Superior temporal gyrus (tissue), 1 donor: ENCODE data around the gene LCNL1.
"Not testable (repeated sequence)": the region's sequence is repeated elsewhere in the genome, so short reads cannot be mapped to it uniquely, and the experiment has no call there.

Source experiments
- DNase-seq: peaks from one replicate; pipeline ENCODE4 v3.0.0-alpha.2; 2016; ENCODE audit errors: extremely low spot score

LCNL1 gene

GRCh38 chr9:136994180-136994887, 11.5 kb downstream of the LCNL1 start:
- no peak for DNase-seq

DNA sequence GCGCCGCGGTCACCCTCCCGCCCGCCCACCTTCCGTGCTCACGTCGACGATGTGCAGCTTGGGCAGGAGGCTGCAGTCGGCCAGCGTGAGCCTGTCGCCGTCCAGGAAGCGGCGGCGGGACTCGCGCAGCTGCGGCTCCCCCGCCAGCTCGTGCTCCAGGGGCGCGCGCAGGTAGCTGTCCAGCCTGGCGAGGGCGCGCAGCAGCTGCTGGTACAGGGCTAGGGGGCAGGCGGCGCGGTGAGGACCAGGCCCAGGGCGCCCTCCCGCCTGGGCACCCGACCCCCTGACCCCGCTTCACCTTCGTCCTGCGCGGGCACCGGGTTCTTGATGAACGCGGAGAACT, 12.1 kb downstream of the LCNL1 start:
- DNase-seq = no peak

DNA sequence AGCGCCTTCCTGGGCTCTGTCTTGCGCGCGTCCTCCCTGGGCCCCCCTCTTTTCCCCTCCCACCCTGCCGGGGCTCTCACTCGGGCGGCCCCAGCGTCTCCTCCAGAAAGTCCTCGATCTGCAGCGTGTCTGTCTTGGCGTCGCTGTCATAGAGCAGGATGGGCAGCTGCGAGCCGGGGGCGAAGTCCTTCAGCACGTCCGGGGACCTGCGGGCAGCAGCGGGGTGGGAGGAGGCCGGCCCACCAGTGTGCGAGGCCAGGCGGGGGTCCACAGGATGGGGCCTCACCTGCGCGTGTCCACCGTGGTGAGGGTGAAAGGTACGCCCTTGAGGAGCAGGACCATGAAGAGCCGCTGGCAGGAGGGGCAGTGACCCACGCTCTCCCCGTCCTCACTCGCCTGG, 12.6 kb downstream of the LCNL1 start:
- DNase-seq = no peak

DNA sequence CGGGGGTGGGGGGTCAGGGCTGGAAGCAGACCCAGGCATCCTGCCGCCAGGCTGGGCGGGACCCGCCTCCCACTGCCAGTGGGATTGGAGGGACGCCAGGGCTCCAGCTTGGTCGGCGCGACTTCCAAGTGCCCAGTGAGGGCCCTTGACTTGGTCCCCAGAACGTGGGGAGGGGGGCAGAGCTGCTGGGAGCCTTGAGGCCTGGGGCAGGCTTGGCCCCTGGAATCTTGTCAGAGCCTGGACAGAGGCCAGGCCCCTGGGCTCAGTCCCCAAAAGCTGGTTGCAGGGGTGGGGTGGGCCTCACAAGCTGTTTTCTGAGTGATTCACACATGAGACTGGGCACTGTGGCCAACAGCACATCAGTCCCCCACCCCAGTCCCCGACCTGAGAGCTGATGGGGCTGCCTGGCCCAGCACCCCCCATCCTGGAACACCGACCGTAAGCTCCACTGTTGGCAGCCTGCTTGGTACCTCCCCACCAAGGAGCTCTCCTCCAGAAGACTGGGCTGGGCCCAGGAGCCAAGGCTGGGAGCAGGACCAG, 13.0 kb downstream of the LCNL1 start:
- no peak for DNase-seq

DNA sequence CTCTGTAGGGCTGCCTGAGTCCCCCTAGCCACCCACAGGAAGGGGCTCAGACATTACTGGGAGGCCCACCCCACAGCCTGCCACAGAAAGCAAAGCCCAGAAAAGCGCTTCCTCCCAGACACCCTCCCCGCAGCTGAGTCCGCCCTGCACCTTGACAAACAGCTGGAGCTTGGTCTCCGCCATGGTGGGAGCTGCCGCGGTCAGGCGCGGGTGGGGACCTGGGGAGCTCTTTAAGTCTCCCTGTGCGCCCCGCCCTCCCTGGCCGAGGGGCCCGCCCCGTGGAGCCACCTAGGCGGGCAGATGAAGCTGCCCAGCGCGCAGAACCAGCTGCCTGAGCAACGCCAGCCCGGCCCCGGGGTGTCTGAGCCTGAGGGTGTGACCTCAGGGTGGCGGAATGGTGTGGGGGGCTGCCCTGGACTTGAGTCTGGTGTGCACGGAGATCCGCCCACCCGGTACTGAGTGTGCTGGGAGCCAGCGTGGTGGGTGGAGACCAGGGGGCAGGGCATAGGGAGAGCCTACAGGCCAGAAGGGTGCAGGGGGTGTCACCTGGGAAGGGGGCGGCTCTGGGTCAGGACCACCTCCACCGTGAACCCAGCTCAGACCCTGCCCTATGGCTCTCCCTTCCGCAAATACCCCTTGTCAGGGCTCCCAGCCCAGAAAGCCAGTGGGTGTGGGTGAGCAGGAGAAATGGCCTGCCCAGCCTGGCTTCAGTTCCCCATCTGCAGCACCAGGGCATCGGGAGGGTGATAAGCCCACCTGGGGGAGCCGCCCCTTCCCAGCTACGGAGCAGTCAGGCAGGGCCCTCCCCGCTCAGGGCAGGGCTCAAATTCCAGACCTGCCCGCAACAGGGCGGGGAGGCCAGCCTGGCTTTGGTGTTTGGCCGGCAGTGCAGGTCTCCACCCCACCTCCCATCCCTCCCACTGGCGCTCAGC, 13.8 kb downstream of the LCNL1 start, which contains the start of gene CLIC3:
Gene CLIC3, minus strand, starts transcription at position 208 of the 932 bp plus-strand sequence. Its CDS starts 25 bp downstream, at position 183.
- DNase-seq = no peak

DNA sequence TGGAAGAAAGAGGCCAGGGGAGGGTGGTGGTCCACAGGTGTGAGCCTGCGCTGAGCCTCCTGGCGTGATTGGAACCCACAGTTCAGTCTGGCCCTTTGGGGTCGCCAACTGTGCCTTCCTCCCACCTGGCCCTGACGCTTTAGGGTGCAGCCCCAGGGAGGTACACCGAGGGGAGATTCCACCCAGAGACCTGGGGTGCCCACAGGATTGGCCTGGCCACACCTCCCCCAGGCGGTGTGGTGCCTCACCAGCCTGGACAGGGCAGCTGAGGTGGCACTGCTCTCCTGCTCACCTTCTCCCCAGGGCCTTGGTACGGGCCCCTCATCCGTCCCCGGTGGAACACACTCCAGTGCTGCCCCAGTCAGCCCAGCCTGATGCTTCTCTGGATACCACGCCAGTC, 14.6 kb downstream of the LCNL1 start:
- no peak for DNase-seq

DNA sequence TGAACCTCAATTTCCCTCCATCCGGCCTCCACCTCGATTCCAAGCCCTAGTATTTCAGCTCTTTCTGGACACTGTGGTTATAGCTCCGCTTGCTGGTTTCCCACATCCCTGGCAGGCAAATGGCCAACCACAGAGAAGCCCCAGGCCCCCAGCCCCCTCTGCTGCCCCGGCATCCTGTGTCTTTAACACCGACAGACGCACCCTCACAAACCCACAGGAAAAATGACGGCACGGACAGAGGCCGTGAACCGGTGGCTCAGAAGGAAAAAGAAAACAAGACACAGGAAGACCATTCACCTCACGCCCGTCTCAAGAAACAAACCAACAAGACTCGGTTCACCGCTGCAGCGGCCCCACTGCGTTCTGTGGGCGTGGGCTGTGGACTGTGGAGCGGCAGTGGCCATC, 15.0 kb downstream of the LCNL1 start:
- DNase-seq = no peak

DNA sequence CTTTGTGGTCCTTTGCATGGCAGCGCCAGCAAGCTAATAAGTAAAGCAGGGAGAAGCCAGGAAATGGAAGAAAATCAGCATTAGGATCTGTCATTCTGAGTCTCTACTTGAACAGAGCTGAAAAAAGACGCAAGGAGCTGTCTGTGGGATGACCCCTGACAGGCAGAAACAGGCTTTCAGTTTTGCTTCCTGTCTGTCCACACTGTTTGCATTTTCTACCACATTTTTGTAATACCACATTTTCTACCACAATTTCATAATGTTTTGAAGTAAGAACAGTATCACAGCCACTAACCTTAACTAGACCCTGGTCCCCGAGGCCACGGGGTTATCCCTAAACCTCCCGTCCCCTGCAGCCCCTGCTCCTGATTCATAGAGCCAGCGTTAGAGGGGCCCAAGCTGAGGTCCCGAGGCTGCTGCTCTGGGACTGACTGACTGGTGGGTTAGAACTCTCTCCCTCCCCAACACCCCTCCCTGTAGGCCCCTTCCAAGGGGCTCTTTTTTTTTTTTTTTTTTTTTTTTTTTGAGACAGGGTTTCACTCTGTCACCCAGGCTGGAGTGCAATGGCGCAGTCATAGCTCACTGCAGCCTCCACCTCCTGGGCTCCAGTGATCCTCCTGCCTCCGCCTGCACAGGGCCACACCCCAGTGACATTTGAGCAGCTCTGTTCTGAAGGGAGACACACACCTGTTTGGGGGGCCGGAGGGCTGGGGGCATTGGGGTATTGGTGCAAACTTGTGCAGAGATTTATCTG, 17.6 kb downstream of the LCNL1 start:
- no peak for DNase-seq

GRCh38 chr9:137001857-137002645, 19.3 kb downstream of the LCNL1 start:
- no peak for DNase-seq

- no peak for DNase-seq
Measured at GRCh38 chr9:137002646-137003041, 19.9 kb downstream of the LCNL1 start.

DNA sequence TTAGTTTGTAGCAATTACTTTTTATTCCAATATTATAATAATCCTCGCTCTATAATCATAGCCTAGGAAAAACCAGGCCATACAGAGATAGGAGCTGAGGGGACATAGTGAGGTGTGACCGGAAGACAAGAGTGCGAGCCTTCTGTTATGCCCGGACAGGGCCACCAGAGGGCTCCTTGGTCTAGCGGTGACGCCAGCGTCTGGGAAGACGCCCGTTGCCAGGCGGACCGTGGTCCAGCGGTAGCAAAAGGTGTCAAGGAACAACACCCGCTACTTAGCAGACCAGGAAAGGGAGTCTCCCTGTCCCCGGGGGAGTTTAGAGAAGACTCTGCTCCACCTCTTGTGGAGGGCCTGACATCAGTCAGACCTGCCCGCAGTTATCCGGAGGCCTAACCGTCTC, 21.5 kb downstream of the LCNL1 start:
- DNase-seq = not testable (repeated sequence)

DNA sequence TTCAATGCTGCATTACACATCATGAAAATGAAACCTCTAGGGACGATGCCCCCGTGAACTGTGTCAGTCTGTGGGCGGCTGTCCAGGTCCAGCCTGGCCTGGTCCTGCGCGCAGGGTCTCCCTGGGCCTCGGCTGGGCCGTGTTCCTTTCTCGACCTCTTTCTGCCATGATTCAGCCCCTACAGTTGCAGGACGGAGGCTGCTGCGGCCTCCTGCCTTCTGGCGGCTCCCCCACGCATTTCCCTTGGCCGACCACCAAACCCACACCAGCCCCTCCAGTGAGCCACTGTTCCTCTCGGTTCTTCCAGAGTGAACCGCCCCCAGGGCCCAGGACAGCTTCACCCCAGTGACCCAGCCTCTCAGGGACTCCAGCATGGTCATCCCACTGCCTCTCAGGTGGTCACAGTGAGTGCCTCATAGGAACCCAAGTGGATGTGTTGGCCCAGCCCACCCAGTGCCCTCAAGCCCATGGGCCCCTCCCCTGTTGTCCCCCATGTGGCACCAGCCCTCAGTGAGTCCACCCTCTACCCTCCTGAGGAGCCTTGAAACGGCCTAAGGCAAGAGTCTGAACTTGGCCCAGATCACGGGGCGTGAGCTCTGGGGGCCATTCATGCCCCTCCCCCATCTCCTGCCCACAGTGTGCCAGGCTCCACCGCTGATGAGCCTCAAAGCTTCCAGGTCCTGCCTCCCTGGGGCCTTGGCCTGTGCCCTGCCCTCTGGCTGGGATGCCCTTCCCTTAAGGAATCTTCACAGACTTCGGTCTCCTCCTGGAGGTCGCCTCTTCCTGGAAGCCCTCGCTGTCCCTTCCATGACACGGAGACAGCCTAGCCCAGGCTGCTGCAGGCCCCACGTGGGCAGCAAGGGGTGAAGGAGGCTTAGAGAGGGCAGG, 23.6 kb downstream of the LCNL1 start:
- no peak for DNase-seq

DNA sequence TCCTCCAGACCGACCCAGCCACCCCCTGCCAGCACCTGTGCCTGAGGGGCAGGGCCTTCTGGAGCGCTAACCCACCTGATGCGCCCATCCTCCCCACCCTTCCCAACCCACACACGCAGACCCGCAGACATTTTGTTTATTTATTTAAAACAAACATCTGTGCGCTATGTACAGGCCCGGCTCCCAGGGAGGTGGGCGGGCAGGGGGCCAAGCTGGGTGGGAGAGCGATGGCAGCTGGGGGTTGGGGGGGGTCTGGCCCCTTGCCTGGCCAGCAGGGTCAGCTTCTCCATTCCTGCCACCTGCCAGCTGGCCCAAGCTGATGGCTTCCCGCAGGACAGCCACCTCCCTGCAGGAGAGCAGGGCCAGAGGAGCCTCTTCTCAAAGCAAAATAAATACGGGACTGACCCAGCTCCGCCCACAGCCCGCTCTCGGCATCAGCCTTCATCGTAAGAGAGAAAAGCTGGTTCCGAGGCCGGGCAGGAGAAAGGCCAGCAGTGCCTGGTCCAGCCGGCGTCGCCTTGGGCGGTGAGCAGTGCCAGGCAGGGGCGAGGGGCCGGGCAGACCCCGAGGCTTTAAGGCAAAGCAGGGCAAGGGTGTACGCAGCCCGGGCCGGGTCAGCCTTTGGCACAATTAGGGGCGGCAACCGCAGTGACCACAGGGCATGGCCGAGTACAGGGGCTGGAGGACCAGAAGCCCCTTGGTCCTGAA, 24.5 kb downstream of the LCNL1 start:
- no peak for DNase-seq

- DNase-seq = no peak
Measured at GRCh38 chr9:137007816-137008270, 25.1 kb downstream of the LCNL1 start.

- no peak for DNase-seq
Measured at GRCh38 chr9:137008312-137008711, 25.5 kb downstream of the LCNL1 start.

GRCh38 chr9:137009217-137009616, 26.4 kb downstream of the LCNL1 start:
- no peak for DNase-seq

GRCh38 chr9:137009938-137010732, 27.3 kb downstream of the LCNL1 start:
- DNase-seq = no peak

GRCh38 chr9:137011156-137011555, 28.4 kb downstream of the LCNL1 start:
- DNase-seq = no peak
